ENCODE data around the gene ZNF579.
"Not testable (repeated sequence)": the region's sequence is repeated elsewhere in the genome, so short reads cannot be mapped to it uniquely, and the experiment has no call there.

Gene ZNF579

DNA sequence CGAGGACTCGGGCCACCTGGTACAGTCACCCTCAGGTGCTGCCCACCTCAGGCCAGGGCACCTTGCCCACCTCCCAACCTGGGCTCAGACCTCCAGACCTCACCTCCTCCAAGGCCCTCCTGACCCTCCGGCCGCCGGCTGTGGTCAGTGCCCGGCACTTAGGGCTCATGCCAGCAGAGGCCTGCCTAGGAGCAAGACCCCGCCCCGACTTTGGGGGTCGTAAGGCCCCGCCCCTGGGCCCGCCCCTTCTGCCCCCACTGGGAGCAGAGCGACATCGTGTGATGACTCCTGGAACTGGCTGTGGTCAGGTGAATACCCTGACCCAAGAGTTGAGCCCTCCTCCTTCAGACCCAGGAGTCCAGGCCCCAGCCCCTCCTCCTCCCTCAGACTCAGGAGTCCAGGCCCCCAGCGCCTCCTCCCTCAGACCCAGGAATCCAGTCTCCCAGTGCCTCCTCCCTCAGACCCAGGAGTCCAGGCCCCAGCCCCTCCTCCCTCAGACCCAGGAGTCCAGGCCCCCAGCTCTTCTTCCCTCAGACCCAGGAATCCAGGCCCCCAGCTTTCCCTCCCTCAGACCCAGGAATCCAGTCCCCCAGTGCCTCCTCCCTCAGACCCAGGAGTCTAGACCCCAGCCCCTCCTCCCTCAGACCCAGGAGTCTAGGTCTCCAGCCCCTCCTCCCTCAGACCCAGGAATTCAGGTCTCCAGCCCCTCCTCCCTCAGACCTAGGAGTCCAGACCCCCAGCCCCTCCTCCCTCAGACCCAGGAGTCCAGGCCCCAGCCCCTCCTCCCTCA, 43.5 kb downstream of the ZNF579 start, which contains the start of gene SBK2:
Gene SBK2, minus strand, starts transcription at position 183 of the 790 bp plus-strand sequence. CDS start 839 bp downstream, outside the sequence.
- DNase-seq: no peak

DNA sequence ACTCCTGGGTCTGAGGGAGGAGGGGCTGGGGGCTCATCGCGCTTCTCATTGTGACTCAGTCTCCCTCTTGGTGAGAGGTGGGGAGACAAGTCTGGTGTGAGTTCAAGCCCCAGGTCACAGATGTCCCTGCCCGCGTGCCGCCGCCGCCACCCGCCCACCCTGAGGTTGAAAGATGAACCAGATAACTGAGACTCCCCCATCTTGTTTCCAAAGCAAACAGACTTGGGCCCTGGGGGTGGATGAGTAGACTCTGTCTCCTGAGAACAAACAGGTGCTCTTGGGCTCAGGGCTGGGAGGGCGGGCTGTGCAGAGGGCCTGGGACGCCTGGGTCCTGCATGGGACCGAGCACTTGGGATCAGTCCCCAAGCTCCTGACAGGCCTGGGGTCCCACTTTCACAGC, 44.3 kb downstream of the ZNF579 start:
- no peak for DNase-seq

DNA sequence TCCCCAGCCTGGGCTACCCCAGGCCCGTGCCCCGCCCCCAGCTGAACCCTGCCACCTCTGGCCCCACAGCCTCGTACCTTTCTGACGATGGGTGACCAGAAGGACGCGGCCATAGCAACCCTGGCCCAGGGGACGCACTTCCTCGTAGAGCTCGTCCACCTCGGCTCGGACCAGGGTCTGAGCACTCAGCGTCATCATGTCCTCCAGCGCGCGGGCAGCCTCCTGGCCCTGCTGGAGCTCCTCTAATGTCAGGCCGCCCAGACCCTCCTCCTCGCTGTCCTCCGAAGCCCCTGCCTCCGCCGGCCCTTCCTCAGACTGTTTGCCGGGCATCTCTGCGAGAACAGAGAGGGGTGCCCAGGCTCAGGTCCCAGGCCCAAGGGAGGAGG, 44.7 kb downstream of the ZNF579 start:
- DNase-seq: no peak

DNA sequence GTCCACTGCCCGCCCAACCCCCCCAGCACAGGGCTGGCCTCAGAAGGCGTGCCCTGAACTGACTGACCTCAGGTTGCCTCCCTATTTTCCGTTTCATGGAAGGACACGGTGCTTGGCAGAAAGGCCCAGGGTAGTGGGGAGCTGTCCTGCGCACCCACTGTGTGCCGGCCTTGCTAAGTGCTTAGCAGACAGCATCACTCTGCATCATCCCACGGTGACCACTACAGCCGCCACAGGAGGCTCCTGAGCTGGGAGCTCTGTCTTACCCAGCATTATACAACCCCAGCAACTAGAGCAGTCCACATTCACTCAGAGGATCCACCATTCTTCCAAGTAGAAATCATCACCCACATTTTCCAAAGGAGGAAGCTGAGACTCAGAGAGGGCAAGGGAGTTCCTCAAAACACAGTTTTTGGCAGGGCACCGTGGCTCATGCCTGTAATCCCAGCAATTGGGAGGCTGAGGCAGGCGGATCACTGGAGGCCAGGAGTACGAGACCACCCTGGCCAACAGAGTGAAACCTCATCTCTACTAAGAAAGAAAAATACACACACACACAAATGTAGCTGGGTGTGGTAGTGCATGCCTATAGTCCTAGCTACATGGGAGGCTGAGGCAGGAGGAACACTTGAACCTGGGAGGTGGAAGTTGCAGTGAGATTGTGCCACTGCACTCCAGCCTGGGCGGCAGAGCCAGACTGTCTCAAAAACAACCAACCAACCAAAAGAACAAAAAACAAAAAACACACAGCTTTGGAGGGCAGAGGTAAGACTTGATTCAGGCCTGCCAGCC, 45.3 kb downstream of the ZNF579 start:
- DNase-seq: no peak

DNA sequence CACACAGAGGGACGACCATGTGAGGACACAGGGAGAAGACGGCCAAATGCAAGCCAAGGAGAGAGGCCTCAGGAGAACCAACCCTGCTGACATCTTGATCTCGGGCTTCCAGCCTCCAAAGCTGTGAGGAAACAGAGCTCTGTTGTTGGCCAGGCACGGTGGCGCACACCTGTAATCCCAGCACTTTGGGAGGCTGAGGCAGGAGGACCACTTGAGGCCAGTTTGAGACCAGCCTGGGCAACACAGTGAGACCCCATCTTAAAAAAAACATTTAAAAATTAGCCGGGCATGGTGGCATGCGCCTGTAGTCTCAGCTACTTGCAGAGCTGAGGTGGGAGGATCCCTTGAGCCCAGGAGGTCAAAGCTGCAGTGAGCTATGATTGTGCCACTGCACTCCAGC, 46.4 kb downstream of the ZNF579 start:
- not testable (repeated sequence) for DNase-seq

DNA sequence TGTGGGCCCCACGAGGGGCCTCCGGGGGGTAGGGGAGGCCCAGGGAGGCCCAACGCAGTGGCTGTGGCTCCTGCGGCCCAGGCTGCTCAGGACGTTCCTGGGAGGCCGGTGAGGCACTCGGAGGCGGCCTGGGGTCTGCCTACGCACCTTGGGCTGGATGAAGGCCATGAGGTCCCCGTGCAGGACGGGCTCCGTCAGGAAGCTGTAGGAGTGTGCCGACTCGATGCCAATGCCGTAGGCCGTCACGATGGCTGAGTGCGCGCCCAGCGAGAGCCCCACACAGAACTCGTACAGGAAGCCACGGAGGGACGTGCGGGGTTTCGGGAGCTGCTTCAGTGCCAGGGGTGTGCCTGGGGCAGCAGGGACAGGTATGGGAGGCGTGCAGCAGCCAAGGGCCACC, 49.7 kb downstream of the ZNF579 start:
- DNase-seq: no peak

DNA sequence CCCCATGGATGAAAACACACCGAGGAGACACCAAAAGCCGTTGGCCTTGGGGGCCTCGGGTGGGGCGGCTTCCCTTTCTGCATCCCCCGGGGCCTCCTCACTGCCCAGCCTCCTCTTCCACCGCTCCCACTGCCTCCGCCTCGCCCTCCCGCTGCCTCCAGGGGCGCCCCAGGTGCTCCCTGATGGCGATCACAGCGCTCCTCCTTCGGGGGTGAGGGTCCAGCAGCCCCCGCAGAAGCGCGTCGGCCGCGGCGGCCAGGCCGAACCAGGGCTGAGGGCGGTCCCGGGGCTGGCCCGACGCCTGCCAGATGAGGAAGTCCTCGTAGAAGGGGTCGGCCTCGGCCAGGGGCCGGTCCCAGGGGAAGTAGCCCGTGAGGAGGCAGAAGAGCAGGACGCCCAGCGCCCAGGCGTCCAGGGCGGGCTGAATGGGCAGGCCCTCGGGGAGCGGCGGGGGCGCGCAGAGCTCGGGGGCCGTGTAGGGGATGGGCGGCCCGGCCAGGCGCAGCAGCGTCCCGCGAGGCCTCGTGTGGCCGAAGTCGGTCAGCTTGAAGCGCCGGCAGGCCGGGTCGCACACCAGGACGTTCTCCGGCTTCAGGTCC, 50.9 kb downstream of the ZNF579 start:
- DNase-seq: no peak

DNA sequence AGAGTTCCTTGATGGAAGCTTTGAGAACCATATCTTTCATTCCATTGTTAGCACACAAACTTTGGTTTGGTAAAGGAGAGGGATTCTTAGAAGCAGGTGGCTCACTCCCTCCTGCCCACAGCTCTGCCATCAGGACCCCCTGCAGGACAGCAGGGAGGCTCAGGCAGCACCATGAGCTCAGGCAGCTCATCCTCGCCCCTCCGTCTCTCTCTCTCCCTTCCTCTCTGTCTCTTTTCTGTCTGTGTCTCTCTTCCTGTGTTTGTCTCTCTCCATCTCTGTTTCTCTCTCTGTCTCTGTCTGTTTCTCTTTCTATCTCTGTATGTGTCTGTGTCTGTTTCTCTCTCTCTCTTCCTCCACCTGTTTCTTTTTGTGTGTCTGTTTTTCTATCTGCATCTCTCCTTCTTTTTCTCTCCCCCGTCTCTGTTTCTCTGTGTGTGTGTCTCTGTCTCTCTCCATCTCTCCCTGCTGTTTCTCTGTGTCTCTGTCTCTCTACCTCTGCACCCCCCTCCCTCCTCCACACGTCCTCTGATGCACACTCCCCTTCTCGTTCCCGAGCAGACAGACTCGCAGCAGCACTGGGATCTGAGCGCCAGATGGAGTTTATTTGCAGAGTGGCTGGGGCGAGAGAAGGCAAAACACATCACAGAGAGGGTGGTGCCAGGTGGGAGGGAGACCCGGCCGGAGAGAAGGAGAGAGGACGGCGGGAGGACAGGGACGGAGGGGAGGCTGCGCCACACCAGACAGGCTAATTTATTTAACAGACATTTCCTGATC, 52.4 kb downstream of the ZNF579 start:
- DNase-seq: no peak

DNA sequence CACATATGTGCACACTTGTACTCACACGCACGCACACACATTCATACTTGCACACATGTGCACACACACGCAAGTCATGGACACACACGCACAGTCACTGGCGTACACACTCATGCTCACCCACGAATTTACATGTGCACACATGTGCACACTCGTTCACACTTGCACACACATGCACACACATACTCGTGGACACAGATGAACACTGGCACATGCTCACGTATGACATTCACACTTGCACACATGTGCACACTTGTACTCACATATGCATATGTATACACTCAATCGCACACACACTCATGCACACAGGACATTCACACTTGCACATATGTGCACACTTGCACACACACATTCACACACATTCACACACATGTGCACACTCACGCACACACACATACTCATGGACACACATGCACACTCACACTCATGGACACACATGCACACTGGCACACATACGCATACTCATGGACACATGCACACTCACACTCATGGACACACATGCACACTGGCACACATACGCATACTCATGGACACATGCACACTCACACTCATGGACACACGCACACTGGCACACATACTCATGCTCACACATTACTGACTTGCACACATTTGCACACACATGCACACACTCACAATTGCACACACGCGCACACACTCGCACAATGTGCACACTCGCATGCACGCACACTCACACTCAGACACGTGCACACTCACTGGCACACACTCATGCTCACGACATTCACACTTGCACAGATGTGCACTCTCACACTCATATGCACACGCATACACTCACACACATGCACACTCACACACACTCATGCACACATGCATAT, 53.2 kb downstream of the ZNF579 start:
- DNase-seq: no peak

All from GF-D8 (cell line).